ENCODE measurements around the gene SEPTIN14. TPM values are rescaled to one million over a fixed set of nuclear protein-coding genes. Genes with fewer than 3 reads are reported as not detected.

SEPTIN14 gene
- total and polyA plus RNA-seq, 2 of the 8 experiments (the other 6 are each of a cell fraction or from before 2014, with no cell fraction given), result not detected

DNA sequence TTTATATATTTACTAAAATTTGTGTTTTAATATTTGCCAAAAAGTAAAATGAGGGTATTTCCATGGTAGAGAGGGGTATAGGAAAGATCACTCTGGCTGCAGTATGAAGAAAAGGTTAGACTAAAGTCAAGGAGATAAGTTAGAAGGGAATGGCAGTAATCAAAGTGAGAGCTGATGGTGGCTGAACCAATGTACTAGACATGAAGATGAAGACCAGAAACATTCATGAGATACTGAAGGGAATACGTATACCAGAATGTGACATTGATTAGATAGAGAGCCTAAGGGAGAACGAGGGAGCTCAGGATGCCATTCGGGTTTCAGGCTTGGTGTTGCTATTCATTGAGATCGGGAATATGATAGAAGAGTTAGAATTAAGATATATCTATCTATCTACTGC, 32.5 kb upstream of the SEPTIN14 start:
- Histone ChIP-seq H3K4me3 (ENCODE audit: extremely low read depth in 1 of 4, insufficient read depth in 2 of 4, low read depth in 3 of 4, low read length in 4 of 4) (no peak overlapping the region), H2BK20ac (ENCODE audit: low read length) (no peak overlapping the region), H2BK12ac (ENCODE audit: low read depth, low read length) (no peak overlapping the region), H3K27ac (ENCODE audit: low read depth, low read length) (no peak overlapping the region), H3K4ac (replicated peaks; ENCODE audit: insufficient read length, low read depth, low read length) (no peak overlapping the region), H4K8ac (ENCODE audit: extremely low read depth, insufficient read depth, low read length) (no peak overlapping the region), H2BK5ac (ENCODE audit: low read depth, low read length) (no peak overlapping the region), H4K5ac (ENCODE audit: insufficient read length, low read depth, low read length) (no peak overlapping the region), H3K9me3 (ENCODE audit: insufficient read depth in 2 of 2, low read depth in 1 of 2, low read length in 1 of 2) (no peaks in the 10 kb centered on the region), H3K27me3 (replicated peaks in 1 of 4; ENCODE audit: control insufficient read depth in 3 of 4, extremely low read depth in 1 of 4, insufficient read depth in 3 of 4, low read length in 3 of 4) (no peaks in the 10 kb centered on the region), H4K91ac (replicated peaks; ENCODE audit: insufficient read length, low read length) (no peak overlapping the region), H3K23ac (ENCODE audit: insufficient read length) (no peak overlapping the region), H3K23me2 (ENCODE audit: low read depth, low read length) (no peaks in the 10 kb centered on the region), H3K18ac (ENCODE audit: extremely low read depth, low read length) (no peak overlapping the region), H4K20me1 (replicated peaks in 1 of 2; ENCODE audit: control insufficient read depth in 1 of 2, insufficient read depth in 2 of 2, low read length in 2 of 2) (no peaks in the 10 kb centered on the region), H3K79me1 (ENCODE audit: low read depth, low read length) (no peaks in the 10 kb centered on the region), H2BK15ac (ENCODE audit: low read length) (no peak overlapping the region), H3K36me3 (ENCODE audit: control insufficient read depth in 2 of 4, insufficient read depth in 4 of 4, low read length in 3 of 4) (no peaks in the 10 kb centered on the region), H2AK5ac (ENCODE audit: low read depth, low read length) (no peak overlapping the region), H2BK120ac (replicated peaks; ENCODE audit: low read depth, low read length) (no peak overlapping the region), H3K56ac (replicated peaks; ENCODE audit: insufficient read length, low read depth, low read length) (no peak overlapping the region), H3K79me2 (ENCODE audit: control insufficient read depth in 1 of 2, insufficient read depth in 2 of 2, low read length in 2 of 2) (no peaks in the 10 kb centered on the region), H3K4me1 (replicated peaks in 1 of 4; ENCODE audit: control insufficient read depth in 3 of 4, insufficient read depth in 4 of 4, low read length in 3 of 4) (no peaks in the 10 kb centered on the region), H3K9ac (replicated peaks in 1 of 4; ENCODE audit: extremely low read depth in 1 of 4, low read depth in 3 of 4, low read length in 3 of 4) (no peak overlapping the region), H3K14ac (ENCODE audit: insufficient read length) (no peak overlapping the region), H3K4me2 (ENCODE audit: insufficient read depth in 1 of 2, low read depth in 2 of 2, low read length in 2 of 2) (no peak overlapping the region), H2AFZ (ENCODE audit: low read length) (no peak overlapping the region)
- FAIRE-seq, result no peak
- DNase-seq (ENCODE audit: low read depth in 1 of 2, low spot score in 2 of 2), result no peak
- POLR2A ChIA-PET (ENCODE audit: partially characterized antibody), result interaction anchor here (1.1 kb wide), 1 partner anchor 75 kb away, joined by 3 read pairs; no protein-coding TSS in a partner anchor
- CTCF ChIA-PET (ENCODE audit: partially characterized antibody), result interaction anchor here (1.2 kb wide), 1 partner anchor 10 kb away, joined by 4 read pairs; no protein-coding TSS in a partner anchor
- WGBS, 2 experiments (ENCODE audit: extremely low coverage in 1 of 2, insufficient coverage in 1 of 2, insufficient read length in 1 of 2, insufficient replicate concordance in 2 of 2, low coverage in 1 of 2, low lambda C conversion rate in 2 of 2, missing lambda C conversion rate in 1 of 2), result 97% methylated on average over 4 of the region's 4 CpGs; no CpG with 5 or more reads in 1 of the 2 experiments
- TF ChIP-seq, protein P1, sequence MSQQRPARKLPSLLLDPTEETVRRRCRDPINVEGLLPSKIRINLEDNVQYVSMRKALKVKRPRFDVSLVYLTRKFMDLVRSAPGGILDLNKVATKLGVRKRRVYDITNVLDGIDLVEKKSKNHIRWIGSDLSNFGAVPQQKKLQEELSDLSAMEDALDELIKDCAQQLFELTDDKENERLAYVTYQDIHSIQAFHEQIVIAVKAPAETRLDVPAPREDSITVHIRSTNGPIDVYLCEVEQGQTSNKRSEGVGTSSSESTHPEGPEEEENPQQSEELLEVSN (IDR thresholded peaks at IDR 0.05), result no peak
- TF ChIP-seq GABPA (IDR thresholded peaks at IDR 0.05; ENCODE audit: borderline replicate concordance, insufficient read depth, low read length), result no peak
- TF ChIP-seq PHF8 (conservative IDR thresholded peaks at IDR 0.05; ENCODE audit: low read depth, low read length), result no peak
- no peak for TF ChIP-seq SIN3A (conservative IDR thresholded peaks at IDR 0.05 in 1 of 2, IDR thresholded peaks at IDR 0.05 in 1 of 2; ENCODE audit: low read depth in 1 of 2, low read length in 2 of 2)
- TF ChIP-seq KDM4A (IDR thresholded peaks at IDR 0.05; ENCODE audit: low read depth, low read length, severe bottlenecking), result no peak
- TF ChIP-seq POU5F1 (IDR thresholded peaks at IDR 0.05; ENCODE audit: low read depth, low read length), result no peak
- TF ChIP-seq YY1 (IDR thresholded peaks at IDR 0.05; ENCODE audit: low read depth, low read length), result no peak
- no peak for TF ChIP-seq NRF1 (IDR thresholded peaks at IDR 0.05; ENCODE audit: low read depth, low read length)
- no peak for TF ChIP-seq BRCA1 (IDR thresholded peaks at IDR 0.05; ENCODE audit: low read depth, low read length)
- no peak for TF ChIP-seq EP300 (IDR thresholded peaks at IDR 0.05; ENCODE audit: borderline replicate concordance in 1 of 2, low read depth in 2 of 2, low read length in 2 of 2)
- no peak for TF ChIP-seq TEAD4 (IDR thresholded peaks at IDR 0.05; ENCODE audit: low read depth, low read length)
